NCI-H187 treated with DMSO at 0.1 percent for 48 hours (cell line): Measurements from ENCODE around the gene ATAD5.
"Not testable (repeated sequence)": the region's sequence is repeated elsewhere in the genome, so short reads cannot be mapped to it uniquely, and the experiment has no call there.

Experiments
- DNase-seq: peaks from one replicate; lab custom pipeline; 2025; lab: John Stamatoyannopoulos, UW

Gene ATAD5, protein sequence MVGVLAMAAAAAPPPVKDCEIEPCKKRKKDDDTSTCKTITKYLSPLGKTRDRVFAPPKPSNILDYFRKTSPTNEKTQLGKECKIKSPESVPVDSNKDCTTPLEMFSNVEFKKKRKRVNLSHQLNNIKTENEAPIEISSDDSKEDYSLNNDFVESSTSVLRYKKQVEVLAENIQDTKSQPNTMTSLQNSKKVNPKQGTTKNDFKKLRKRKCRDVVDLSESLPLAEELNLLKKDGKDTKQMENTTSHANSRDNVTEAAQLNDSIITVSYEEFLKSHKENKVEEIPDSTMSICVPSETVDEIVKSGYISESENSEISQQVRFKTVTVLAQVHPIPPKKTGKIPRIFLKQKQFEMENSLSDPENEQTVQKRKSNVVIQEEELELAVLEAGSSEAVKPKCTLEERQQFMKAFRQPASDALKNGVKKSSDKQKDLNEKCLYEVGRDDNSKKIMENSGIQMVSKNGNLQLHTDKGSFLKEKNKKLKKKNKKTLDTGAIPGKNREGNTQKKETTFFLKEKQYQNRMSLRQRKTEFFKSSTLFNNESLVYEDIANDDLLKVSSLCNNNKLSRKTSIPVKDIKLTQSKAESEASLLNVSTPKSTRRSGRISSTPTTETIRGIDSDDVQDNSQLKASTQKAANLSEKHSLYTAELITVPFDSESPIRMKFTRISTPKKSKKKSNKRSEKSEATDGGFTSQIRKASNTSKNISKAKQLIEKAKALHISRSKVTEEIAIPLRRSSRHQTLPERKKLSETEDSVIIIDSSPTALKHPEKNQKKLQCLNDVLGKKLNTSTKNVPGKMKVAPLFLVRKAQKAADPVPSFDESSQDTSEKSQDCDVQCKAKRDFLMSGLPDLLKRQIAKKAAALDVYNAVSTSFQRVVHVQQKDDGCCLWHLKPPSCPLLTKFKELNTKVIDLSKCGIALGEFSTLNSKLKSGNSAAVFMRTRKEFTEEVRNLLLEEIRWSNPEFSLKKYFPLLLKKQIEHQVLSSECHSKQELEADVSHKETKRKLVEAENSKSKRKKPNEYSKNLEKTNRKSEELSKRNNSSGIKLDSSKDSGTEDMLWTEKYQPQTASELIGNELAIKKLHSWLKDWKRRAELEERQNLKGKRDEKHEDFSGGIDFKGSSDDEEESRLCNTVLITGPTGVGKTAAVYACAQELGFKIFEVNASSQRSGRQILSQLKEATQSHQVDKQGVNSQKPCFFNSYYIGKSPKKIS (N-terminal part only)

DNA sequence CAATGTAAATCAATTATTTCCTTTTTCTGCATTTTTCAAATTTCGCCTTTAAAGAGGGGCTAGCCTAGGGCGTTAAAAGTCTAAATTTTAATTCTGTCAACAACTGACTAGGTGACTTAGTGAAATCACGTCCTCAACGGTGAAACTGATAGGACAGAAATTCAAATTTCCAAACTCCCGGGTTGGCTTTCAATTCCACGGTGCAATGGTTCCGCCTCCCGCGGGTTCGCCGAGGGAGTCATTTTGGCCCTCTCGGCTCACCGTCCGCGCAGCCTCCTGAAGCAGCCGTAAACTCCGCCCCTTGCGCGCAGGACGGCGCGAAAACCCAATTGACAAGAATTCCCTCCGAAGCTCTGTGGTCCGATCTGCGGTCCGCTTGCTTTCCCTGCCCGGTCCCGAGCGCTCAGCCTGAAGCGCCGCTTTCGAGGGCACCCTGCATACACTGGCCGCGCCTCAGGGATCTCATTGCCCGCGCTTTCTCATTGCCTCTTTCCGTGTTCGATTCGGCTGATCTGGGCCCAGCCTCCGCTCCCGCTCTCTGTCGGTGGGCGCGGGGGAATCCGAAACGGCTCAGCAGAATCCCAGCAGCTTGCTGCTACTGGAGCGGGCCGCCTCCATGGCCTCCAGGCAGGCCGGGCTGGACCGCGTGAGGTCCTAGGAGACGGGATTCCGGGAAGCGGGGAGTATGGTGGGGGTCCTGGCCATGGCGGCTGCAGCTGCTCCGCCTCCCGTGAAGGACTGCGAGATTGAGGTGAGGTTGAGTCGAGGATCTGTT lies at the start of gene ATAD5:
ATAD5 (plus strand) TSS at position 304 of the 775 bp plus-strand sequence; CDS start at position 686, 382 bp downstream.
- DNase-seq, result peak; percentile 53

DNA sequence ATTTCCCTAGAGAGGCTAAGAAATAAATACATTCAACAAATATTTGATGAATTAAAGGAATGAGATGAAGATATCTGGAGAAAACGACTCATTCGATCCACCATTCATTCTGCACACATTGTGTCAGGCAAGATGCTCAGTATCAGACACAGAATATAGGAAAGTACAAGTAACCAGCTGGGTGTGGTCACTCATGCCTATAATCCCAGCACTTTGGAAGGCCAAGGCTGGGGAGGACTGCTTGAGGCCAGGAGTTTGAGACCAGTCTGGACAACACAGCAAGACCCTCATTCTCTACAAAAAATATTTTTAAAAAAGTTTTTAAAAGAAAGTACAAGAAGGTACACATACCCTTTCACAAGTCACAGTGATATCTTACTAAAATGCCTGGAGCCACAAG lies 49.6 kb upstream of the ATAD5 start:
- DNase-seq, result no peak

DNA sequence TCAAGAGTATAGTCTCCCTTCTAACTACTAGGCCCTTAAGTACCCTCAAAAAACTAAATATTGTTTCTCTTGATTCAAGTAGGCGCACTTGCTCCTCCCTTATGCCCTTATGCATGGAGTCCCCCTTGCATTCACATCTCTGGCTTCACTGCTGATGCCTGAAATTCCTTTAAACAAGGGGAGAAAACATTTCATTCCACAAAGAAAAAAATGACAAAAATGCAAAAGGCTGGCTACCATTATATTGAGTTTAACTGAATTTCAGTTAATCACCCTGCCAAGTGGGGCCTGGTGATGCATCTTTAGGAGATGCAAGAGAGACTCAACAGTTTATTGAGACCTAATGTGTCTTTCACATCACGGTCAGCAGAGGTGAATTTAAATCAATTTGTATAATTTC lies 42.8 kb upstream of the ATAD5 start:
- no peak for DNase-seq

DNA sequence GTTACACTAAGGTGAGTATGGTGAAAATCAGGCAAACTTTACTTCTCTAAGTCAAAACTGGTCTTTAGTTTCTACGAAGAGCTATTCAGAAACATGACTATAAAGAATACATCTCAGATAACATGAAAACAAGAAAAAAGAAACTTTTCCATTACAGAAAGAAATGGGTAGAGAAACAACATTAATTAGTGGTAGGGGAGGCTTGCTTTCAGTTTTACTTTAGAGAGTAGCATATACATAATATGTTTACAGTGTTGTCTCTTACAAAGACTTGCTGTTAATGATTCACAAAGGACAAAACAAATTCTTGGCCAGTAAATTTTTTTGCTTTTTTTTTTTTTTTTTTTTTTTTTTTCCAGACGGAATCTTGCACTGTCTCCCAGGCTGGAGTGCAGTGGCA lies 41.5 kb upstream of the ATAD5 start:
- no peak for DNase-seq

DNA sequence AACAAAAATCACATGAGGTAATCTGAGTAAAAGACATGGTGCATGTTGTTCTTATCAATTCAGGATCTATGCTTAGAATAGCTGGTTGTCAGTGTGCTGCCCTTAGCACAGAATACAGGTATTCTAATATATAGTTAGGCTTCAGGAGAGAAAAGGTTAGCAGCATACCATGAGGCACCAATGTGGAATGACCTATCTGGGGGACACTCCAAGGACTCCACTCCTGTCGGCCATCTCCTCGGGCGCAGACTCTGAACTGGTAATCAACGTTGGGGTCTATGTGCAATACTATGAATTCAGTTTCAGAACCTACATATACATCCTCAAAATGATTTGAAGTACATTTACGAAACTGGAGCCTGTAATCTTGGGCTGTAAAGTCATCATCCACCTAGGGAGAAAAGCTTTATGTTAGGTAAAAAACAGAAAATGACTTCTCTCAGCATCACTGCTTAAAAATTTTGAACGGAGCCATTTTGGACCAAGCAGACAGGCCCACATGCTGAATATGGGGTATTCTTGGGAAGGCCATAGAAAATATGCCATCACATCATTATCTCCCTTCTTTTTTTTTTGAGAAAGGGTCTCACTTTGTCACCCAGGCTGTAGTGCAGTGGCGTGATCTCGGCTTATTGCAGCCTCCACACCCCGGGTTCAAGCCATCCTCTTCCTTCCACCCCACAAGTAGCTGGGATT lies 38.3 kb upstream of the ATAD5 start:
- DNase-seq, result no peak

DNA sequence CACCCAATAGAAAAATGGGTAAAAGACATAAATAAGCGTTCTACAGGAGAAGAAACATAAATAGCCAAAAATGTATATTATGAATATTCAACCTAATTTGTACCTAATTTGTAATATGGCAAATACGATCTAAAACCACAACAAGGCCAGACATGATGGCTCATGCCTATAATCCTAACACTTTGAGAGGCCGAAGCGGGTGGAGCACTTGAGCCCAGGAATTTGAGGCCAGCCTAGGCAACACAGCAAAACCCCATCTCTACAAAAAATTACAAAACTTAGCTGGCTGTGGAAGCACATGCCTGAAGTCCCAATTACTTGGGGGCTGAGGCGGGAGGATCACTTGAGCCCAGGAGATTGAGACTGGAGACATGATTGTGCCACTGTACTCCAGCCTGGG lies 37.4 kb upstream of the ATAD5 start:
- DNase-seq, result no peak

DNA sequence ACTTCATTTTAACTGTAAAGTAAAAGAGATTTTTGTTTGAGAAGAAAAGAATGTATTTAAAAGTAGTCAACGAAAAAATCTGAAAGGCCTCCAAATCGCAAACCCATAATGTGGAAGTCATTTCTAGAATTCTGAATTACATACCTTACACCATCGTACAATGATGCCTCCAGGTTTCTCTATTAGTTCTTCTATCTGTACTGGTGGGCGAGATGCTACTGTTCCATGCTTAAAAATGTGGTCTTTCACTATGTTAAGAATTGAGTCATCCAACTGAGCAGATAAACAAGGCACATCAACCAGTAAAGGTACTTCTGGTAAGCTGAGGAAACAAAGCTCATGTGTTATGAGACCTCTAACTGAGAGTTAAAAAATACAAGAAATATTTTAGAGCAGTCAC lies 35.8 kb upstream of the ATAD5 start:
- DNase-seq, result no peak

DNA sequence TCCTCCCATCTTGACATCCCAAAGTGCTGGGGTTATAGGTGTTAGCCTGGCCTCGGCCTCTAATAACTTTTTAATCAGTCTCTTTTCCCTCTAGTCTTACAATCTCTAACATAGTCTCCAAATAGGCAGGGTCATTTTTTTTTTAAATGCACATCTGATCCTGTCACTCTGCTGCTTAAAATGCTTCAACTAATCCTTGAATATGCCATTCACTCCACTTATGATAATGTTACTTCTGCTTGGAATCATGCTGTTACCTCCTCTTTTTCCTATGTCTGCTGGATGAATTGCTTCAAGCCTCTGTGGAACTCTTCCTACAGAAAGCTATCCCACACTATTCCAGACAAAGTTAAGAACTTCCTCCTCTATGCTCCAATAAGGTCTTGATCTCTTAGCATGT lies 30.1 kb upstream of the ATAD5 start:
- DNase-seq, result no peak

DNA sequence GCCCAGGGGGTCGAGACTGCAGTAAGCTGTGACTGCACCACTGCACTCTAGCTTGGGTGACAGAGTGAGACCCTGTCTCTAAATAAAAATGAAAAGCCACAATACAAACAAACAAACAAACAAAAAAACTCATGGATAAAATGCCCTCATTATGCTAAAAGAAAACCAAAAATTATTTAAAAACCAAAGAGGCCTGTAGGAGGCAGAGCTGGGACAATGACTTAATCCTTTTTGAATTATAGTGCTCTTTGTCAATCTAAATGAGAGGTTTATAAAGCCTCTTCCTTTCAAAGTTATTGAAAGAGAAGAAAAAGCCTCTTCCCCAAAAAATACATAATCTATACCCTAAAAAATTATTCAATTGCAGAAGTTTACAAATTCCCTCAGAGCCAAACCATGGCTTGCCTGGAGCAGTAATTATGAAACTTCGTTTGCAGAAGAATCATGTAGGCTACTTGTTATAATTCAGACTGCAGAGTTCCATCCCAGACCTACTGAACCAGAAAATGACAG lies 25.8 kb upstream of the ATAD5 start:
- no peak for DNase-seq

DNA sequence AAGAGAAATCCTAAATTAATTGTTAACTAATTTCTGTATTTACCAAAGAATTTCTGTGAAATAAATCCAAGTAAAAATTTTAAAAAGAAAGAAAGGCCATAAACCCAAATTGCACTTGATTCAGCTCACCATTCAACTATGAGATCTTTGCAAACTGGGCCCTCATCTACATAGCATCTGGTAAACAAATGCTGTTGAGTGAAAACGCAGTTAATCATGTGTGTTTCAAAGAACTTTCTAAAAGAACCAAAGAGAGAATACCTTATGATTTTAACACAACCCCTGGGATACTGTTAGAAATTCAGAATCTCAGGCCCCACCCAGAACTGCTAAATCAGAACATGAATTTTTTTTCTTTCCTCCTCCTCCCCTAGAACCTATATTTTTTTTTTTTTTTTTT lies 23.9 kb upstream of the ATAD5 start:
- DNase-seq, result no peak

DNA sequence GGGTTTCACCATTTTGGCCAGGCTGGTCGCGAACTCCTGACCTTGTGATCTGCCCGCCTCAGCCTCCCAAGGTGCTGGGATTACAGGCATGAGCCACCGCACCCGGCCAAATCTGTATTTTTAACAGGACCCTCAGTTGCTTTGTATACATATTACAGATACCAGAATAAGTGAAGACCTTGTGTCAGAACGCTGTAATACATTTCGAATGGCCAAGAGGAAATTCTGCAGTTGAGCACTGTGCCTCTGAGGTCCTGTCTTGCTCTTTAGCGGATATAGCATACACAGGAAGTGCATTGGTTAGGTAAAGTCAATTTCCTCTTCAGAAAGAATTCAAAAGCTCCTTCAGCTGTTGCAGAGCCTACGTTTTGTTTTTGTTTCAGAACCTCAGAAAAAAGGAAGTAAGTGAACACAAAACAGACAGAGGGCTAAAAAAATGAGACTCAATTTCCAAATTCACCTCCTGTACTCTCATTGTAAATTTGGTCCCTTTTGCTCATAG lies 22.9 kb upstream of the ATAD5 start:
- DNase-seq, result no peak

DNA sequence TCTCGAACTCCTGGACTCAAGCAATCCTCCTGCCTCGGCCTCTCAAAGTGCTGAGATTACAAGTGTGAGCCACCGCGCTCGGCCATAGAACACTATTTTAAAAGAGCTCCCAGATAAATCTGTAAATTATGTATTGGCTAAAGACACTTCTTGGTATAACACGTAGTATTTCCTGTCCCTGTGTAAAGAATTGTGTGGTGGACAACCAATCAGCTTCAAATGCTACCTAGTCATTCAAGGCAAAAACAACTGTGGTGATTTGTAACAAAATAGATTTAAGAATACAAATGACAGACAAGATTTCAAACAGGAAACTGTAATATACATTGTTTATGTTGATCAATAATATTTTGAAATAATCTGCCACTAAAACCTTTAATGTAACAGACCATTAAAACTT lies 21.9 kb upstream of the ATAD5 start:
- DNase-seq, result no peak

DNA sequence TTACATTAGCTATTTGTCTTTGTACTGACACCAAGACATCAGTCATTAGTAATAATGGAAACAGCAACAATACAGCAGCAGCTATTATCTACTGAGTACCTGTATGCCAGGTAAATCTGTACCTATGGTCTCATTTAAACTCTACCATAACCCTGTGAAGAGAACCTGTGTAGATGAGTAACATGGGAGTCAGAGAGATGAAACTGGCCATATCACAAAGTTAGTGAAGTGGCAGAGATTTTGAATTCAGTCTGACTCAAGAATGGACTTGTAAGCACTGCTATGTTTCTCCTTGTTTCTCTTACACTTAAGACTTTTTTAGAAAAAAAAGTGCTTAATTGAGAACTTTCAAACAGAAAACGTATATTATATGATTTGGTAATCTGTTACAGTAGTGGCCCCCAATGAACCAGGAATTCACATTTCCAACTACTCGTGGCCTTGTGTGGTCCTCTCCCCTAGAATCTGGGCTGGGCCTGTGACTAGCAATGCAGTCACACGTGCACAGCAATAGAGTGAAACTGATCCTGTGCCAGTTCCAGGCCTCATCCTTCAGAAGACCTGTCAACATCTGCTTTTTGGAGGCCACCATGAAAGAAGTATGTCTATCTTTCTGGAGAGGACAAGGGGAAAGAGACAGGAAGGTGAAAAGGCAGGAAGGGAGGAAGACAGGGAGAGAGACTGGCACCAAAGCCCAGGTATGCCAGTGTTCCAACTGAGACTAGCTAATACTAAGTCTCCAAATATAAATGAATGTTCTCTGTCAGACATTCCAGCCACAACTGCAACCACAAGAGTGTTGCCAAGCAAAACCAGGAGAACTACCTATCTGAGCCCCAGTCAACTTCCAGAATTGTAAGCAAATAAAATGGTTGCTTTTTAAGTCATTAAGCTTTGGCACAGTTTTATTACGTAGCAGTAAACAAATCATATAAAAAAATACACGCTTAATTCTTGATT lies 19.3 kb upstream of the ATAD5 start:
- no peak for DNase-seq

DNA sequence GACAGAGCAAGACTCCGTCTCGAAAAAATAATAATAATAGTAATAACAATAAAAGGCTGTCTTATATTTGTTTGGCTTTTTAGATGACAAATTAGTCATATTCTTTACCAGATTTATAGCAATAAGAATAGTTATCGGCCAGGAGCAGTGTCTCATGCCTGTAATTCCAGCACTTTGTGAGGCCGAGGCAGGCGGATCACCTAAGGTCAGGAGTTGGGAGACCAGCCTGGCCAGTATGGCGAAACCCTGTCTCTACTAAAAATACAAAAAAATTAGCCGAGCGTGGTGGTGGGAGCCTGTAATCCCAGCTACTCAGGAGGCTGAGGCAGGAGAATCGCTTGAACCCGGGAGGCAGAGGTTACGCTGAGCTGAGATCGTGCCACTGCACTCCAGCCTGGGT lies 17.5 kb upstream of the ATAD5 start:
- DNase-seq, result not testable (repeated sequence)

DNA sequence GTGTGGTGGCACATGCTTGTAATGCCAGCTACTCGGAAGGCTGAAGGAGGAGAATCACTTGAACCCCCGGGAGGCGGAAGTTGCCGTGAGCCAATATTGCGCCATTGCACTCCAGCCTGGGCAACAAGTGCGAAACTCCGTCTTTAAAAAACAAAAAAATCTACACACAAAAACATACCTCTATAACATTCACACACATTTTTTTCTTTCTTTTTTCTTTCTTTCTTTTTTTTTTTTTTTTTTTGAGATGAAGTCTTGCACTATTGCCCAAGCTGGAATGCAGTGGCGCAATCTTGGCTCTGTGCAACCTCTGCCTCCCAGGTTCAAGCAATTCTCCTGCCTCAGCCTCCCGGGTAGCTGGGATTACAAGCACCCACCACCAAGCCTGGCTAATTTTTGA lies 16.9 kb upstream of the ATAD5 start:
- not testable (repeated sequence) for DNase-seq

DNA sequence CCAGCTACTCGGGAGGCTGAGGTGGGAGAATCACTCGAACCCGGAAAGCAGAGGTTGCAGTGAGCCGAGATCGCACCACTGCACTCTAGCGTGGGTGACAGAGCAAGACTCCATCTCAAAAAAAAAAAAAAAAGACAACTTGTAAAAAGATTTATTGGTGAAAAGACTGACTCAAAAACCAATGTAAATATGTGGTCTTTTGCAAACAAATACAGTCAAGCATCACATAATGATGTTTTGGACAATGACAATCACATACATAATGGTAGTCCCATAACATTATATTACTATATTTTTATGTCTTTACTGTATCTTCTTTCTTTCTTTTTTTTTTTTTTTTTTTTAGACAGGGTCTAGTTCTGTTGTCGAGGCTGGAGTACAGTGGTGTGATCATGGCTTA lies 15.6 kb upstream of the ATAD5 start:
- DNase-seq, result no peak

DNA sequence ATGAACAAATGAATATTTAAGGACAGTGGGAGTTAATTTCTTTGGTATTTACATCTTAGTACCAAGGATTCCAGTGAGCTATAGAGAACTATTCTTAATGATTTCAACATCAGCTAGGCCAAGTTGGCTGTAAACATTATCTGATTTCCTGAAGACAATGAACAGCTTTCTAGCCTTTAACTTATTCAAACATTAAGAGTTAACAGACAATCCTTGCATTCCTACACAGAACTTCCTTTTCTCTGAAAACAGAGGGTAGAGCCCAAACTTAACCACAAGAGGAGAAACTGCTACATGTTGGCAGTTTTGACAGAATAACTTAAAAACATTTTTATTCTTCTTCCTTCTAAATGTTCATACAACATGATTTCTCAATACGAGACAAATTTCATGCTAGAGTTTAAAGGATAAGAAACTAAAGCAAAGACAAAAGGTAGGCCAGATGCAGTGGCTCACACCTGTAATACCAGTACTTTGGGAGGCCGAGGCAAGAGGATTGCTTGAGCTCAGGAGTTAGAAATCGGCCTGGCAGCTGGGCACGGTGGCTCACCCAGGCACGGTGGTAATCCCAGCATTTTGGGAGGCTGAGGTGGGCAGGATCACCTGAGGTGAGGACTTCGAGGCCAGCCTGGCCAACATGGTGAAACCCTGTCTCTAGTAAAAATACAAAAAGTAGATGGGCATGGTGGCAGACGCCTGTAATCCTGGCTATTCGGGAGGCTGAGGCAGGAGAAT lies 11.6 kb upstream of the ATAD5 start:
- no peak for DNase-seq

DNA sequence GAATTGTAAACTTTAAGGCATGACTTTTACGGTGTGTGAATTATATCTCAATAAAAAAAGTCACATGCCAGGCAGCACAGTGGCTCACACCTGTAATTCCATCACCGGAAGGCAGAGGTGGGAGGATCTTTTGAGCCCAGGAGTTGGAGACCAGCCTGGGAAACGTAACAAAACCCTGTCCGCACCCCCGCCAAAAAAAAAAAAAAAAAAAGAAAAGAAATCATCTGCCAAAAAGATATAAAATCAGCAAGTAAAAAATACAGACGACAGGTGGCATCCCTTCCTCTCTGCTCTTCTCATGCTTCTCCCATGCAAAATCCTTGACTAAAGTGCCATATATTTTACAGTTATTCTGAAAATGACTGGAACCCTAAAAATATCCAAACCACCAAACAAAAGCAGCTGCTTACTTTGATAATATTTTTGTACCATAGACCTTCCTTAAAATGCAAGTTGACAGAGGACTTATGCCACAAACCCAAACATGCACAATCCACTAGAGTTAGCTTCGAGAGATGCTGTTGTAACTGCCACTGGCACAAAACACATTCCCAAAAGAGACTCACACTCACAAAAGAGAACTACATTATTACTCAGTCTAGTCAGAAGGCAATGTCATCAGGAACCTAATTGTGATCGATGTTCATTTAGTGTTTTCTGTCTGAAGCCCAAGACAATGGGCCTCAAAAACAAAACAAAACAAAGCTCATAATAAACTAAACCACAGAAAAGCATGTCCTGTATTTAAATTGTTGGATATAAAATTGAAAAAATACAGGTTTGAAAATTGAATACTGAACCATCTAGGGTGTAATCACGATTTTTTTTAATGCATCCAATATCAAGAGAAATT lies 9.7 kb upstream of the ATAD5 start:
- no peak for DNase-seq
